ENCODE results near the gene TMPRSS11D.

TMPRSS11D gene

DNA sequence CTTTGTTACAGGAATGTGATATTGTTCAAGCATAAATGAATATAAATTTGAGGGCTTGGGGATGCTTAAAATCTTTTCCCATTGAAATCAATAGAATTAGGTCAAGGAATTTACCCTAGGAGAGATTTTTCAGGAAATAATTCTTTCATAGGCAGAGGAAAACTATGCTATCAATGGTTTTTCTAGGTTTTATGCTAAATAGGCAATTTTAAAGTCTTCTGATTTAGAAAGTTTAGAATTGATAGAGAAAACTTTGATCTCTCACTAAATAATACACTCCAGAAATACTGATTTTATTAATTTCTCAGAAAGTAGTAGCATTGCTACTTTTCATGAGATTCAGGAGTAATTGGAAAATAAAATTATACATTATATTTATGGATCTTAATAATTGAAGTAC lies 93.1 kb downstream of the TMPRSS11D start:
- no peak overlapping the region for H3K4me3 ChIP-seq (replicated peaks; ENCODE audit: low read depth, low read length)
- DNase-seq (ENCODE audit: extremely low read depth, low read depth) = no peak
- no peak for TF ChIP-seq CTCF (IDR thresholded peaks at IDR 0.05; ENCODE audit: low read depth, low read length, missing control alignments)

- no peak for TF ChIP-seq CTCF (IDR thresholded peaks at IDR 0.05; ENCODE audit: low read depth, low read length, missing control alignments)
- no peak for DNase-seq (ENCODE audit: extremely low read depth, low read depth)
- H3K4me3 ChIP-seq (replicated peaks; ENCODE audit: low read depth, low read length) = no peak overlapping the region
Measured at GRCh38 chr4:67787311-67787710, 96.5 kb downstream of the TMPRSS11D start.

GRCh38 chr4:67785528-67785927 lies 98.3 kb downstream of the TMPRSS11D start:
- DNase-seq (ENCODE audit: extremely low read depth, low read depth) = no peak
- TF ChIP-seq CTCF (IDR thresholded peaks at IDR 0.05; ENCODE audit: low read depth, low read length, missing control alignments) = no peak
- no peak overlapping the region for H3K4me3 ChIP-seq (replicated peaks; ENCODE audit: low read depth, low read length)

GRCh38 chr4:67779631-67780030 lies 104.2 kb downstream of the TMPRSS11D start:
- H3K4me3 ChIP-seq (replicated peaks; ENCODE audit: low read depth, low read length) = no peak overlapping the region
- DNase-seq (ENCODE audit: extremely low read depth, low read depth) = no peak
- TF ChIP-seq CTCF (IDR thresholded peaks at IDR 0.05; ENCODE audit: low read depth, low read length, missing control alignments) = no peak

DNA sequence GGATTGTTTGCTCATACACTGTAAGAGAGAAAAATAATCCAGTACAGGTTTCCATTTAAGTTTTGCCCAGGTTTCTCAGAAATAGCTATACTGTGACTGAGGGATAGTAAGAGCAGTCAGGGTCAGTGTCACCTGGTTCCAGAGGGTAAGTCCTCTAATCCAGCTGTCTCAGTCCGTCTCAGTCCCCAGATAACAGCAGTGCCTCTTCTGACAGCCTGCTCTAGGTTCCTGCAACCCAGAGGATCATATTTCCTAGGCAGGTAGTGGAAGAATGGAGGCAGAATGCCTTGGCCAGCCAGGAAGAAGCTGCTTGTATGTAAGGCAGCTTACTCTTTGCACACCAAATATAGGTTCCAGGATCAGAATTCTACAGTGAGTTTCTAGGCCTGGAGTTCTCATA lies 107.1 kb downstream of the TMPRSS11D start:
- no peak for DNase-seq (ENCODE audit: extremely low read depth, low read depth)
- no peak overlapping the region for H3K4me3 ChIP-seq (replicated peaks; ENCODE audit: low read depth, low read length)
- no peak for TF ChIP-seq CTCF (IDR thresholded peaks at IDR 0.05; ENCODE audit: low read depth, low read length, missing control alignments)
